OCI-LY3 (cell line): ENCODE results near the gene SBNO2.

Experiments used
- CTCF ChIP-seq: fragments of 200-600, 300-600 bp; sonication (generic); IDR thresholded peaks from 2 replicates; pipeline ENCODE4 v1.5.1; 2014; ENCODE audit warnings: antibody characterized with exemption, low read length, low read depth
- EZH2phosphoT487 ChIP-seq: fragments of 200-600 bp; shearing (Covaris generic); IDR thresholded peaks from 2 replicates; pipeline ENCODE4 v1.6.1; 2018; ENCODE audit warnings: antibody characterized with exemption, mixed run types, low read depth

DNA sequence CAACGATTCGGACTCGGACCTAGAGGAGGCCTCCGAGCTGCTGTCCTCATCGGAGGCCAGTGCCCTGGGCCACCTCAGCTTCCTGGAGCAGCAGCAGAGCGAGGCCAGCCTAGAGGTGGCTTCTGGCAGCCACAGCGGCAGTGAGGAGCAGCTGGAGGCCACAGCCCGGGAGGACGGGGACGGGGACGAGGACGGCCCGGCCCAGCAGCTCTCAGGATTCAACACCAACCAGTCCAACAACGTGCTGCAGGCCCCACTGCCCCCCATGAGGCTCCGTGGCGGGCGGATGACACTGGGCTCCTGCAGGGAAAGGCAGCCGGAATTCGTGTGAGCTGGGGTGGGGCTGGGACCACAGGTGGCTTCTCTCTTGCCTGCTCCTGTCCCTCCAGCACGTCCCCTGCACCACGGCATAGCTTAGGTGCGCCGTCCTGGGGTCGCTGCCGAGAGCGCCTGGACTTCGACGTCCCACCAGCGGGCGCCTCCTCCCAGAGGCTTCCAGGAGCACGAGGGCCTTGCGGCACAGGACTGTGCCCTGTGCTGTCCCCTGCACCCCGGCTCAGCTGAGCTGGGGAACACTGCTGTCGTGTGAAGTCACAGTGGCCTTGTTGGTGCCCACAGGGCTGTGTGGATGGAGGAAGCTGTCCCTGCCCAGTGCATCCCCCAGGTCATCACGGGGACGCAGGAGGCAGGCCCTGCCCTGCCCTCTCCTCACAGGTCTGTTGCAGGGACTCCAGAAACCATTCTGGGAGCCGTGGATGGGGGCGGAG is 88.2 kb downstream of the SBNO2 start:
- TF ChIP-seq CTCF (no peak), EZH2phosphoT487 (no peak)
